GM12873 (cell line): ENCODE data around the gene PITPNM3.

Experiments
- TF ChIP-seq, protein P1 (sequence below): IDR thresholded peaks from 2 replicates; pipeline ENCODE4 v1.5.1; 2012; ENCODE audit warnings: low read depth, mild to moderate bottlenecking, moderate library complexity, low read length, control low read depth; ENCODE audit not compliant: insufficient read depth; ENCODE audit errors: missing control alignments

The PITPNM3 gene

DNA sequence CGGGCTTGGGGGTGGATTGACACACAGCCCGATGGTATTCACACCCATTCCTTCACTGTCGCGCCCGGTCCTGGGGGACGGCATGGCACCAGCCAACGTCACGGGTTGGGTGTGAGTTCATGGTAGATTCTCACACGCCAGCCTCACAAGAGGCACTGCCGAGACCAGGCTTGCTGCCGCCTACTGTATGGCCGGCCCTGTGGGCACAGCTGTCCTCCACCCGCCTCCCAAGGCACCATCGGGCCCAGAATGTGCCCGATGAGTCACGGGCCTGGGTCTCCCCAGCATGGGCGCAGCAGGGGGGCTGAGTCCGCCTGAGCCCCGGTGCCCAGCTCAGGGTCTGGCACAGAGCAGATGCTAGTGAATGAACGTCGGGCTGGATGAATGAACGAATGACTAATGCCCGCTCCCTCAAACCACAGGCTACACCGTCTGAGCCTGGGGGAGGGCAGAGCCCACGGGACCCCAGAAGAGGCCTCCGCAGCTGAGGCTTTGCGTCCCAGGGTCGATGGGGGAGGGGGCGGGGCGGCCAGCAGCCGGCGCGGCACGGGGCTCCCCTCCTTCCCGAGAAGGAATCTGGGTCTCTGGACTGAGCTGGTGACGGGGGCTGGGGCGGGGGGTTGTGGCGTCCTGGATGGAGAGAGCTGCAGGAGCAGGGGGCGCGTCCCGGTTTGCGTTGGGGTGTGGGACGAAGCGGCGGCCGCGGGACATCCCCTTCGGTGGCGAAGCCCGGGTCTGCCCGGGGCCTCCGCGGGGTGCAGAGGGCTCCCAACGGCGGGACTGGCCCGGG lies 829 bp downstream of the PITPNM3 start:
- TF ChIP-seq, protein P1, sequence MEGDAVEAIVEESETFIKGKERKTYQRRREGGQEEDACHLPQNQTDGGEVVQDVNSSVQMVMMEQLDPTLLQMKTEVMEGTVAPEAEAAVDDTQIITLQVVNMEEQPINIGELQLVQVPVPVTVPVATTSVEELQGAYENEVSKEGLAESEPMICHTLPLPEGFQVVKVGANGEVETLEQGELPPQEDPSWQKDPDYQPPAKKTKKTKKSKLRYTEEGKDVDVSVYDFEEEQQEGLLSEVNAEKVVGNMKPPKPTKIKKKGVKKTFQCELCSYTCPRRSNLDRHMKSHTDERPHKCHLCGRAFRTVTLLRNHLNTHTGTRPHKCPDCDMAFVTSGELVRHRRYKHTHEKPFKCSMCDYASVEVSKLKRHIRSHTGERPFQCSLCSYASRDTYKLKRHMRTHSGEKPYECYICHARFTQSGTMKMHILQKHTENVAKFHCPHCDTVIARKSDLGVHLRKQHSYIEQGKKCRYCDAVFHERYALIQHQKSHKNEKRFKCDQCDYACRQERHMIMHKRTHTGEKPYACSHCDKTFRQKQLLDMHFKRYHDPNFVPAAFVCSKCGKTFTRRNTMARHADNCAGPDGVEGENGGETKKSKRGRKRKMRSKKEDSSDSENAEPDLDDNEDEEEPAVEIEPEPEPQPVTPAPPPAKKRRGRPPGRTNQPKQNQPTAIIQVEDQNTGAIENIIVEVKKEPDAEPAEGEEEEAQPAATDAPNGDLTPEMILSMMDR = no peak

DNA sequence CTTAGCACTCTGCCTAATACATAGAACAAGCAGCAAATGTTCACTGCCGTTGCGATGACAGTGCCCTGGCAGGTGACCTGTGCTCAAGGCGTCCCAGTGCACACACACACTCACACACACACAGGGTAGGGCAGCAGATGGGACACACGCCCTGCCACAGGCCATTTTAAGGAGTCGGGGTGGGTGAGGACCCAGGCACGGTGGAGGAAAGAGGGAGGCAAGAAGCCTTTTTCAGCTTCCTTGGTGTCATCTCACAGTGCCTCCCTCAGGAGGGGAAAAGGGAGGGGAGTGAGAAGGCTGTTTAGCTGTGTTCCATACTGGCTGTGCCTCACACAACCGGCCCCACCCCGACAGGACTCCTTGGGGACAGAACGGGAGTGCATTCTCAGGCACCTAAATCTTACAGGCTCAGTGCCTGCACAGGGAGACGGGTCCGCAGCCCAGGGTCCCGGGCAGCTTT lies 1.5 kb downstream of the PITPNM3 start:
- TF ChIP-seq, protein P1 = no peak

DNA sequence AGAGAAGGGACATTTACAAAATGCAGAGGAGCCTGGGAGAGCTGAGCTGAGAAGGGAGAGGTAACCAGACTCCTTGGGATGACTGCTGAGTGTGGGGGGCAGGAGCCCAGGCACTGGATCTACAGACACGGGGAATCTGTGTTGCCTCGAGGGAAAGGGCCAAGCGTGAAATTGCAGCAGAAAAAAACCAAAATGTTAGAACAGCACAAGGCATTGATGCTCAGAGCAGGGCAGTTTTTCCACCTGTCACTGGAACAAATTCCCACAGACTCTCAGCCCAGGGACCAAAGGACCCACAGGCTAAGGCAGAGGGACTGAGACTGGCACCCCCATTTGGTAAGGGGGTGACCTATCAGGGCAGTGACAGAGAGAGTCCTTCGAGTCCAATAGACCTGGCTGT lies 2.0 kb downstream of the PITPNM3 start:
- TF ChIP-seq, protein P1 = no peak

DNA sequence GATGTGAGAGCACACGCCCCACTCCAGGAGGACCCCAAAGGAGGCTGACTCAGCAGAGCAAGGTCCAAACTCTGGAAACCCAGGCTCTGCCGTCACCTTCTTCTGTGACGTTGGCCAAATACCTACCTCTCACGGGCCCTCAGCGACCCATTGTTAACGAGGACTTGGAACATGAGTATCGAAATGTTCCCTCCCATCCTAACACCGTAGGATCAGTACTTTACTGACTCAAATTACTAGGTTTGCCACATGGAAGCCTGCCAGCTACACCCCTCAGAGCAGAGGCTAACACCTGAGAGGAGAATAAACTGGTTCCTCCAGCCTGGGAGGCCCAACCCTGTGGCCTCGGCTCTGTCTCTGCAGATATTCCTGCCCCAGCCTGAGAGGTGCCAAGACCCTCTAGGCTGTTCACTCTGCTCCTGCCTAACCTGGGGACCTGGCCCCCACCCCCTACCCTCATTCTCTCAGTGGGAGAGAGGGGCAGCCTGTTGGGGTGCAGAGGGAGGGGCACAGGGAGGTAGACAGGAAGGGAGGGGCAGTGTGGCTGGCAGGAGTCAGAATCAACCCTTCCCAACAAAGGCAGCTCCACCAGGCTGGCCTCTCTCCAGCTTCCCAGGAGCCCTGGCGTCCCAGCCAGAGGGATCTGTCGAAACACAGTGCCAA lies 4.4 kb downstream of the PITPNM3 start:
- TF ChIP-seq, protein P1 = no peak

DNA sequence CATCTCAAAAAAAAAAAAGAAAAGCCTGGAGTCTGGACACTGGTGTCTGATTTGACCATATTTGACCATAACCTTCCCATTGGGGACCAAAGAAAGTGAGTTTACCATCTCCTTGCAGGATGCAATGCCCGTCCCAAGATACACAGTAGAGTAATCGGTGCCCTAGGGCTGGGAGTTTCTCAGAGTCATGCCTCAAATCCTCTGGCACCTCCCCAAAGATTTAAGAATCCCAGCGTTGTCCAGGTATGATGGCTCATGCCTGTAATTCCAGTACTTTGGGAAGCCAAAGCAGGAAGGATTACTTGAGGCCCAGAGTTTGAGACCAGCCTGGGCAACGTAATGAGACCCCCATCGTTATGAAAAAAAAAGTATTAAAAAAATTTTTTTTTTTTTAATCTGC lies 5.0 kb downstream of the PITPNM3 start:
- TF ChIP-seq, protein P1 = no peak

DNA sequence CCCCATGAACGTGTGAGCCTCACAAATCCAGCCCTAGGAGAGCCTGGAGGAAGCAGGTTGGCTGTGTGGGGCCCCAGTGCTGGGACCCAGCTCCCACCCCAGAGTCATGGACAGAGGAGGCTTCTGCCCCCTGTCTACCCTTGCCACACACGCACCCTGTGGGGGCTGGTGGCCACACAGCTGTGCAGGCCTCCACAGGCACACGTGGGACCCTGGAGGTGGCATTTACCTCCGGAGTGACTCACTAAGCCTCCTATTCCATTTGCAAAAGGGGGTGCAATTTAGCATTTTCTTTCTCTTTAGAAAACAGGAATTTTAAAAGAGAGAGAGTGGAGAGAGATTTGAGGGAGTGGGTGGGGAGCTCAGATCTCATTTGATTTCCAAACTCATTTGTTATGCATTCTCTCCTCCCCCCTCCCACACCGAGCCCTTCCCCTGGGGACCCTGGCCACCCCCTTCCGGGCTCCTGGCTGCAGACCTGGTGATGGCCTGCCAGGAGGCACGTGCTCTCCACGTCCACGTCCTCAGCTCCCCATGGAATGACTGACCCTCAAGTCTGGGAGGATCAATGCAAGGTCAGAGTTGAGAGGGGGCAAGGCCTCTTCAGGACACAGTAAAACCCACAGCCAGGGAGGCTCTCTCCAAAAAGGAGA lies 6.8 kb downstream of the PITPNM3 start:
- TF ChIP-seq, protein P1 = no peak
